NK-92 (cell line): ENCODE data around the gene RFX2.

ENCODE experiments used
- DNase-seq: peaks from one replicate; lab custom pipeline; 2025; ENCODE audit not compliant: unreplicated experiment; lab: John Stamatoyannopoulos, UW

RFX2 gene

GRCh38 chr19:6105444-6105843, 4.9 kb downstream of the RFX2 start:
- no peak for DNase-seq

- DNase-seq = no peak
Measured at GRCh38 chr19:6103894-6104293, 6.4 kb downstream of the RFX2 start.

GRCh38 chr19:6103217-6103644, 7.1 kb downstream of the RFX2 start:
- DNase-seq = no peak

GRCh38 chr19:6101991-6102390, 8.3 kb downstream of the RFX2 start:
- DNase-seq = no peak

GRCh38 chr19:6101291-6101825, 8.9 kb downstream of the RFX2 start:
- no peak for DNase-seq

GRCh38 chr19:6100284-6100915, 9.9 kb downstream of the RFX2 start:
- no peak for DNase-seq

- DNase-seq = no peak
Measured at GRCh38 chr19:6099599-6099998, 10.7 kb downstream of the RFX2 start.

- no peak for DNase-seq
Measured at GRCh38 chr19:6099033-6099432, 11.3 kb downstream of the RFX2 start.

- no peak for DNase-seq
Measured at GRCh38 chr19:6098574-6098973, 11.7 kb downstream of the RFX2 start.

GRCh38 chr19:6097911-6098310, 12.4 kb downstream of the RFX2 start:
- DNase-seq = no peak

GRCh38 chr19:6095760-6096159, 14.5 kb downstream of the RFX2 start:
- no peak for DNase-seq

- DNase-seq = no peak
Measured at GRCh38 chr19:6092329-6093286, 17.7 kb downstream of the RFX2 start.

GRCh38 chr19:6091771-6092291, 18.5 kb downstream of the RFX2 start:
- no peak for DNase-seq

GRCh38 chr19:6090634-6091033, 19.7 kb downstream of the RFX2 start:
- no peak for DNase-seq

GRCh38 chr19:6088602-6089049, 21.7 kb downstream of the RFX2 start:
- DNase-seq = no peak

GRCh38 chr19:6087074-6087571, 23.2 kb downstream of the RFX2 start:
- DNase-seq = no peak

- DNase-seq = no peak
Measured at GRCh38 chr19:6086068-6086788, 24.1 kb downstream of the RFX2 start.

GRCh38 chr19:6084821-6085220, 25.5 kb downstream of the RFX2 start:
- DNase-seq = no peak

- DNase-seq = no peak
Measured at GRCh38 chr19:6079107-6079506, 31.2 kb downstream of the RFX2 start.

GRCh38 chr19:6078068-6078467, 32.2 kb downstream of the RFX2 start:
- DNase-seq = no peak
